ENCODE results near the gene RHOBTB3.

DNA sequence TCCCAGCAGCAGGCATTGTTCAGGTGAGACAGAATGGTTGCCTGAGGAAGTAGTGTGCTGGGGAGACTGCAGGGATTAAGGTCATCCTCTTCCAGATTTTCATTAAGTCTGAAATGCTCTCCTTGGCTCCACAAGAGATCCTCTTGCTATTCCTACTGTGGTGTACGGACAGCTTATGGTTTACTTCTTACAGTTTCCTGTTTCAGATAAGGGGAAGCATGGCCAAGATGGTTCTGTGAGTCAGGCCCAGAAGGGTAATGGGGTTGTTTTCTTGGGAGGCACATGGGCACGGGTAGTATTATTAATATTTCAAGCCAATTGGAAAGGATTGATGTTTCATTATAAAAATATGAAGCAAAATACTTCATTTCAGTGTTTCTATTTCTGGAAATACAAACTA, 48.5 kb downstream of the RHOBTB3 start:
- TF ChIP-seq, protein P1, sequence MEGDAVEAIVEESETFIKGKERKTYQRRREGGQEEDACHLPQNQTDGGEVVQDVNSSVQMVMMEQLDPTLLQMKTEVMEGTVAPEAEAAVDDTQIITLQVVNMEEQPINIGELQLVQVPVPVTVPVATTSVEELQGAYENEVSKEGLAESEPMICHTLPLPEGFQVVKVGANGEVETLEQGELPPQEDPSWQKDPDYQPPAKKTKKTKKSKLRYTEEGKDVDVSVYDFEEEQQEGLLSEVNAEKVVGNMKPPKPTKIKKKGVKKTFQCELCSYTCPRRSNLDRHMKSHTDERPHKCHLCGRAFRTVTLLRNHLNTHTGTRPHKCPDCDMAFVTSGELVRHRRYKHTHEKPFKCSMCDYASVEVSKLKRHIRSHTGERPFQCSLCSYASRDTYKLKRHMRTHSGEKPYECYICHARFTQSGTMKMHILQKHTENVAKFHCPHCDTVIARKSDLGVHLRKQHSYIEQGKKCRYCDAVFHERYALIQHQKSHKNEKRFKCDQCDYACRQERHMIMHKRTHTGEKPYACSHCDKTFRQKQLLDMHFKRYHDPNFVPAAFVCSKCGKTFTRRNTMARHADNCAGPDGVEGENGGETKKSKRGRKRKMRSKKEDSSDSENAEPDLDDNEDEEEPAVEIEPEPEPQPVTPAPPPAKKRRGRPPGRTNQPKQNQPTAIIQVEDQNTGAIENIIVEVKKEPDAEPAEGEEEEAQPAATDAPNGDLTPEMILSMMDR (IDR thresholded peaks at IDR 0.05; ENCODE audit: low read depth, low read length), result no peak
- TF ChIP-seq POLR2A (IDR thresholded peaks at IDR 0.05; ENCODE audit: extremely low read depth, insufficient read length), result no peak

Measured in NB4 (cell line).